ENCODE results near the gene BCL2L14. TPM values are rescaled to one million over a fixed set of nuclear protein-coding genes. Genes with fewer than 3 reads are reported as not detected.

The BCL2L14 gene
- total RNA-seq, 2 experiments from 2014 or later = 0.28 to 0.38 TPM

GRCh38 chr12:12083688-12084087 lies 12.9 kb downstream of the BCL2L14 start:
- POLR2A ChIA-PET = no interaction called here
- no peak for TF ChIP-seq CTCF (IDR thresholded peaks at IDR 0.05)
- no peaks in the 10 kb centered on the region for H3K36me3 Mint-ChIP-seq (ENCODE audit: low read depth)
- no peak for DNase-seq
- H3K27ac Mint-ChIP-seq = no peak overlapping the region
- H3K27ac ChIP-seq (ENCODE audit: low read depth in 1 of 2, low read length in 2 of 2) = no peak overlapping the region
- H3K4me1 Mint-ChIP-seq (ENCODE audit: low read depth) = no peaks in the 10 kb centered on the region
- no peaks in the 10 kb centered on the region for H3K9me3 Mint-ChIP-seq
- H3K4me1 ChIP-seq (ENCODE audit: insufficient read depth, low read length) = no peaks in the 10 kb centered on the region
- no peak for ATAC-seq (ENCODE audit: poor library complexity)
- no peak overlapping the region for H3K4me3 Mint-ChIP-seq
- H3K27me3 ChIP-seq (ENCODE audit: control insufficient read depth in 1 of 2, insufficient read depth in 2 of 2, low read length in 2 of 2) = no peaks in the 10 kb centered on the region
- H3K9me3 ChIP-seq (ENCODE audit: control insufficient read depth in 1 of 2, insufficient read depth in 1 of 2, low read length in 2 of 2) = no peaks in the 10 kb centered on the region
- intact Hi-C loops (cut with DNase I, micrococcal nuclease) = loop anchor here in 1 of 2 experiments (5.0 kb wide), 1 partner anchor 244 kb away; no protein-coding TSS in a partner anchor
- H3K27me3 Mint-ChIP-seq = no peaks in the 10 kb centered on the region
- no peaks in the 10 kb centered on the region for H3K36me3 ChIP-seq (ENCODE audit: insufficient read depth, low read length)
- CTCF ChIA-PET = no interaction called here
- H3K4me3 ChIP-seq (ENCODE audit: low read length) = no peak overlapping the region

- H3K36me3 ChIP-seq (ENCODE audit: insufficient read depth, low read length) = no peaks in the 10 kb centered on the region
- no peak overlapping the region for H3K27ac Mint-ChIP-seq
- no peaks in the 10 kb centered on the region for H3K36me3 Mint-ChIP-seq (ENCODE audit: low read depth)
- no peak for TF ChIP-seq CTCF (IDR thresholded peaks at IDR 0.05)
- DNase-seq = no peak
- peaks cover 0 to under 1% of the 10 kb centered on the region in 2 experiments for H3K27me3 ChIP-seq (ENCODE audit: control insufficient read depth in 1 of 2, insufficient read depth in 2 of 2, low read length in 2 of 2)
- no peaks in the 10 kb centered on the region for H3K4me1 Mint-ChIP-seq (ENCODE audit: low read depth)
- H3K27me3 Mint-ChIP-seq = no peaks in the 10 kb centered on the region
- H3K9me3 Mint-ChIP-seq = no peaks in the 10 kb centered on the region
- H3K9me3 ChIP-seq (ENCODE audit: control insufficient read depth in 1 of 2, insufficient read depth in 1 of 2, low read length in 2 of 2) = no peaks in the 10 kb centered on the region
- no peak overlapping the region for H3K4me3 ChIP-seq (ENCODE audit: low read length)
- no peak overlapping the region for H3K27ac ChIP-seq (ENCODE audit: low read depth in 1 of 2, low read length in 2 of 2)
- intact Hi-C loops (cut with DNase I, micrococcal nuclease) = no loop called here
- H3K4me3 Mint-ChIP-seq = no peak overlapping the region
- H3K4me1 ChIP-seq (ENCODE audit: insufficient read depth, low read length) = no peaks in the 10 kb centered on the region
- no peak for ATAC-seq (ENCODE audit: poor library complexity)
- ChIA-PET CTCF (no interaction called here), POLR2A (no interaction called here)
These were observed 15.6 kb downstream of the BCL2L14 start for GRCh38 chr12:12086362-12086761.

- Histone ChIP-seq H3K27ac (ENCODE audit: low read depth in 1 of 2, low read length in 2 of 2) (no peak overlapping the region), H3K27me3 (ENCODE audit: control insufficient read depth in 1 of 2, insufficient read depth in 2 of 2, low read length in 2 of 2) (peaks cover 0 to 2% of the 10 kb centered on the region in 2 experiments), H3K9me3 (ENCODE audit: control insufficient read depth in 1 of 2, insufficient read depth in 1 of 2, low read length in 2 of 2) (no peaks in the 10 kb centered on the region), H3K4me1 (ENCODE audit: insufficient read depth, low read length) (no peaks in the 10 kb centered on the region), H3K36me3 (ENCODE audit: insufficient read depth, low read length) (no peaks in the 10 kb centered on the region), H3K4me3 (ENCODE audit: low read length) (no peak overlapping the region)
- no peak for DNase-seq
- no peaks in the 10 kb centered on the region for H3K36me3 Mint-ChIP-seq (ENCODE audit: low read depth)
- TF ChIP-seq CTCF (IDR thresholded peaks at IDR 0.05) = no peak
- no peak for ATAC-seq (ENCODE audit: poor library complexity)
- no peak overlapping the region for H3K4me3 Mint-ChIP-seq
- H3K27me3 Mint-ChIP-seq = no peaks in the 10 kb centered on the region
- H3K27ac Mint-ChIP-seq = no peak overlapping the region
- H3K4me1 Mint-ChIP-seq (ENCODE audit: low read depth) = no peaks in the 10 kb centered on the region
- POLR2A ChIA-PET = no interaction called here
- CTCF ChIA-PET = no interaction called here
- intact Hi-C loops (cut with DNase I, micrococcal nuclease) = no loop called here
- H3K9me3 Mint-ChIP-seq = no peaks in the 10 kb centered on the region
These were observed 16.4 kb downstream of the BCL2L14 start for GRCh38 chr12:12086973-12087692.

Data from CD4-positive, alpha-beta T cell (primary cell).